Measurements from ENCODE around the gene SRSF9.

SRSF9 gene

DNA sequence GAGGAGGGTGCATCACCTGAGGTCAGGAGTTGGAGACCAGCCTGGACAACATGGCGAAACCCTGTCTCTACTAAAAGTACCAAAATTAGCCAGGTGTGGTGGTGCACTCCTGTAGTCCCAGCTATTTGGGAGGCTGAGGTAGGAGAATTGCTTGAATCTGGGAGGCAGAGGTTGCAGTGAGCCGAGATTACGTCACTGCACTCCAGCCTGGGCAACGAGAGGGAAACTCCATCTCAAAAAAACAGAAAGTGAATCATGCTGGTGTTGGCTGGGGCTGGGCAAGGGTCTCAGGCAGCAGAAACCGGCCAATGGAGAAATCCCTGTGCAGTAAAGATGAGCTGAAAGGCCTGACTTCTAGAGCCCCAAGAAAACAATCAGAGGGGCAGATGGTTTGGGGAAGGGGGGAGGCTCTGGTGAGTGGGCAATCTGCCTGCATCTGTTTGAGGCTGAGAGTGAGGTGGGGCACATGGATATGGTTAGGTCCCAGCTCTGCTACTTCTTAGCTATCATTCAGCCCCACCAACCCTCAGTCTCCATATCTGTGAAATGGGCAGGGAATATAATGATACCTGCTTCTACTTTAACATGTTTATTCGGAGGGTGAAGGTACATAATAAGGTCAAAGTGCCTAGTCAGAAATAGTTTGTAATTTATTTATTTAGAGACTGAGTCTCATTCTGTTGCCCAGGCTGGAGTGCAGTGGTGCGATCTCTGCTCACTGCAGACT lies 52.9 kb downstream of the SRSF9 start:
- Histone ChIP-seq H3K9ac (ENCODE audit: low read depth, low read length) (no peak overlapping the region), H3K36me3 (ENCODE audit: control insufficient read depth, insufficient read depth, low read length) (no peaks in the 10 kb centered on the region), H3K9me3 (ENCODE audit: control insufficient read depth, insufficient read depth, low read length) (no peaks in the 10 kb centered on the region), H3K4me1 (ENCODE audit: control insufficient read depth, insufficient read depth, low read length) (peaks cover 5% of the 10 kb centered on the region), H3K27me3 (ENCODE audit: control insufficient read depth, insufficient read depth, low read length) (no peaks in the 10 kb centered on the region), H3K4me3 (ENCODE audit: low read depth, low read length) (no peak overlapping the region)

DNA sequence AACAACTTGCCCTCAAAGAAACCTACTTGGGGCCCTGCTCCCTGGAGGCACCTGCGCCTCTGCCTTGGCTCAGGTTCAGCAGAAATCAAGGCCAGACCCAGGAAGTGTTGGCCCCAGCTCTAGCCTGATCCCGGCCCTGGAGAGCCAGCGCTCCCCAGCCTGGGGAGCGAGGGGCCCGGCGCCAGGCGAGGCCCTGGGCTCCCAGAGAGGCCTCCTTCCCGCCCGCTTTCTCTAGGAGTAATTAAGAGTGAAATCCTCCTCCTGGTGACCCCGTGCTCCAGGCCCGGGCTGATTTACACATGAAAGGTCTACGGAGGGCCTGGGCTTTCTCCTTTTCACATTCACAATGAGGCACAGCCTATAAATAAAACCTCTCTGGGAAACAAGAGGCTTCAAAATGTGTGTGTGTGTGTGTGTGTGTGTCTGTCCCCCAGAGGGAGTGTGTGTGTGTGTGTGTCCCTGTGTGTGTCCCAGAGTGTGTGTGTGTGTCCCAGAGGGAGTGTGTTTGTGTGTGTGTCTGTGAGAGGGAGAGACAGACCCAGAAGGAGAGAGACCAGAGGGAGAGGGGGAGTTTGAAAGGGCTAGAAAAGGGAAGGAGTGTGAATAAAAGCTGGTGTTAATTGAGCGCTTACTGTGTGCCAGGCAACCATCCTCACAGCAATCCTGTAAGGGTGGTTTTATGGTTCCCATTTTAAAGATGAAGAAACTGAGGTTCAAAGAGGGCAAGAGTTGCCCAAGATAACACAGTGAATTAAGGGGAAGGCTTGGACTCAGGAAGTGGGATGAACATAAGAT lies 55.5 kb downstream of the SRSF9 start:
- Histone ChIP-seq H3K4me1 (ENCODE audit: control insufficient read depth, insufficient read depth, low read length) (peaks cover 5% of the 10 kb centered on the region), H3K9ac (ENCODE audit: low read depth, low read length) (peak overlapping the region; percentile 65), H3K9me3 (ENCODE audit: control insufficient read depth, insufficient read depth, low read length) (no peaks in the 10 kb centered on the region), H3K27me3 (ENCODE audit: control insufficient read depth, insufficient read depth, low read length) (no peaks in the 10 kb centered on the region), H3K4me3 (ENCODE audit: low read depth, low read length) (no peak overlapping the region), H3K36me3 (ENCODE audit: control insufficient read depth, insufficient read depth, low read length) (no peaks in the 10 kb centered on the region)

- Histone ChIP-seq H3K27me3 (ENCODE audit: control insufficient read depth, insufficient read depth, low read length) (no peaks in the 10 kb centered on the region), H3K9me3 (ENCODE audit: control insufficient read depth, insufficient read depth, low read length) (no peaks in the 10 kb centered on the region), H3K9ac (ENCODE audit: low read depth, low read length) (no peak overlapping the region), H3K4me3 (ENCODE audit: low read depth, low read length) (no peak overlapping the region), H3K4me1 (ENCODE audit: control insufficient read depth, insufficient read depth, low read length) (peaks cover 5% of the 10 kb centered on the region), H3K36me3 (ENCODE audit: control insufficient read depth, insufficient read depth, low read length) (no peaks in the 10 kb centered on the region)
Measured at GRCh38 chr12:120412421-120412820, 57.1 kb downstream of the SRSF9 start.
